HG03571 (cell line): ENCODE data around the gene NKD1.
"Not testable (repeated sequence)": the region's sequence is repeated elsewhere in the genome, so short reads cannot be mapped to it uniquely, and the experiment has no call there.

Experiments
- ATAC-seq: cut with Tn5 transposase; IDR thresholded peaks from one replicate; pipeline ENCODE4 v1.9.1; 2021; ENCODE audit not compliant: unreplicated experiment

The NKD1 gene

DNA sequence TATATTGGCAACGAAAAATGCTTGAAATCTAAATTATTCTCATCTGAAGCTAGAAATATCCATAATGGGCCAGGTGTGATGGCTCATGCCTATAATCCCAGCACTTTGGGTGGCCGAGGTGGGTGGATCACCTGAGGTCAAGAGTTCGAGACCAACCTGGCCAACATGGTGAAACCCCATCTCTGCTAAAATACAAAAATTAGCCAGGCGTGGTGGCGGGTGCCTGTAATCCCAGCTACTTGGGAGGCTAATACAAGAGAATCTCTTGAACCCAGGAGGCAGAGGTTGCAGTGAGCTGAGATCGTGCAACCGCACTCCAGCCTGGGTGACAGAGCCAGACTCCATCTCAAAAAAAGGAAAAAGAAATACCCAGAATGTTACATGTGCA, 11.9 kb upstream of the NKD1 start:
- not testable (repeated sequence) for ATAC-seq

DNA sequence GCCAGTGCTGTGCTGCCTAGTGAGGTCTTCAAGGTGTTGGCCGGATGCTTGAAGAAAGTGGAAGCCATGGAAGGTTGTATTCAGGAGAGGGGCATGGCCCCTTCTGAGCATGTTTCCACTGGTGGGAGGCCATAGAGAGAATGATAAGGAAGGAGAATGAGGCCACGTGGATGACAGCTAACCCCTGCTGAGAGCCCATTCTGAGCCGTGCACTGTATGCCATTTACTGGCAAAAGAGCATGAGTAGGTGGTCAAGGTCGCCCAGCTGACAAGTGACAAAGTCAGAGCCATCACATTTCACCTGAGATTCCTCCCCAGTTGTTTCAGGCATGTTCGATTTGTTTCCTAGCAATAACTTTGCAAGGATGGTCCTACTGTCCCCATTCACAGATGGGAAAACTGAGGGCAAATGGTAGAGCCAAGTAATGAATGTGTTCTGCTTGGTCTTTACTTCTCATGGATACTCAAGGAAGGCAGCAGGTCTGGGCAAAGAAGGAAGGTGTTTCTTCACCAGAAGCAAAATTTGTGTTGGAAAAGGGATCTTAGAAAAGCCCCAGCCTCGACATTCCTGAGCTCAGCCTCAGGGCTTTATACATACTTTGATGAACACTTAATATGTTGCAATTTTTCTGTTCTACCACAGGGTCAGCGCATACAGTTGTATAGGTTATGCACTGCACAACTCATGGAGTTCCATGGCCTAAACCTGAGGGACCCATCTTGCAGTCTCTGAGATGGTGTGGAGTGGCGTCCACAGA, 10.5 kb upstream of the NKD1 start:
- no peak for ATAC-seq

DNA sequence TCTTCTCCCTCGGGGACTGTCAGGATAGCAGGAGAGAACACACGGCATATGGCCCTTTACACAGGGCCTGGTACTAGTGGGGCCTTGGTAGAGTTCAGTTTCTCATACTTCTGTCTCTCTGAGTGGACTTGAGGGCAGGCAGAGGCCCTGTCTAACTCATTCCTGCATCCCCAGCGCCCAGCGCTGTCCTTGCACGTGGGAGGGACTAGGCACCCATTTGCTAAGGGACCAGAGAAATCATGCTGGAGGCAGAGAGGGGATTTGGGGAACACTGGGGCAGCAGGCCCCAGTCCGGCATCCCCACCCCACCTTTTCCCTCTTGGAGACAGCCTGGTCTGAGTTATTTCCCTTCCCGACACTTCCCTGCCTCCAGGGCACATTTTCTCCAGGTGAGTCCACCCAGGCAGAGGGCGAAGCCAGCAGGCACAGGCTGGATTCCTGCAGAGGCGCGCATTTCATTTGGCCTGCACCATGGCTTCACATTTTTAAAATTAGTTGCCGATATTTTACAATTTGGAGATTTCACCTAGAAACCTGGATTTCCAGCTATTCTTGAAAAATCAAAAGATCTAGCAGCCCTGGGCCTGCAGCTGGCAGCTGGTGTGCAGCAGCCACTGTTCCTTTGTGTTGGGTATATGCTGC, 9.7 kb upstream of the NKD1 start:
- ATAC-seq, result no peak

DNA sequence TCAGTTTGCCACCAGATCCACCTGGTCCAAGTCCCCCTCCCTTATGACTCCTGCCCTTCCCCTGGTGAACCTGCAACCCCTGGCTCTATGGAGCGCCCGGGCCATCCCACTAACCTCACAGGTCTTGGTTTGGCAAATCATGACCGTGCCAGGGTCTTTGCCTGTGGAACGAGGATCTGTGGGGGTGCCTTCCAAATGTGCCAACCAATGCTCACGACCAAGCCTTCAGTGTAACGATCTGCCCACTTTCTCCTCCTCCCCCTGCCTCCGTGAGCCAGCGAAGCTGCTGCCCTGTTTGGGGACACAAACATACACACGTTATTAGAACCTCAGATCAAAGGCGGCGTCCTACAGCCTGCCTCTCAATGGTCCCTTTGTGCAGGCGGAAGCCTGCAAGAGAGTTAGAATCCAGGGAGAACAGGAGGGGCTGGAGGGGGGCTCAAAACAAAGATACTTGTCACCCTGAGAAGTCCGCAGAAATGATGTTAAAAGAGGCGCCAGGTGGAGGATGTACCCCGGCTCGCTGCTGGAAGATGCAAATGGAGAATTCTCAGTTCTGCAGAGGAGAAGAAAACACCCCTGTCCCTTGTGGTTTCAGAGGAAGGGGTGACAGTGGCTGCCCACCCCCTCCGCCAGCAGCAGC, 9.0 kb upstream of the NKD1 start:
- no peak for ATAC-seq

DNA sequence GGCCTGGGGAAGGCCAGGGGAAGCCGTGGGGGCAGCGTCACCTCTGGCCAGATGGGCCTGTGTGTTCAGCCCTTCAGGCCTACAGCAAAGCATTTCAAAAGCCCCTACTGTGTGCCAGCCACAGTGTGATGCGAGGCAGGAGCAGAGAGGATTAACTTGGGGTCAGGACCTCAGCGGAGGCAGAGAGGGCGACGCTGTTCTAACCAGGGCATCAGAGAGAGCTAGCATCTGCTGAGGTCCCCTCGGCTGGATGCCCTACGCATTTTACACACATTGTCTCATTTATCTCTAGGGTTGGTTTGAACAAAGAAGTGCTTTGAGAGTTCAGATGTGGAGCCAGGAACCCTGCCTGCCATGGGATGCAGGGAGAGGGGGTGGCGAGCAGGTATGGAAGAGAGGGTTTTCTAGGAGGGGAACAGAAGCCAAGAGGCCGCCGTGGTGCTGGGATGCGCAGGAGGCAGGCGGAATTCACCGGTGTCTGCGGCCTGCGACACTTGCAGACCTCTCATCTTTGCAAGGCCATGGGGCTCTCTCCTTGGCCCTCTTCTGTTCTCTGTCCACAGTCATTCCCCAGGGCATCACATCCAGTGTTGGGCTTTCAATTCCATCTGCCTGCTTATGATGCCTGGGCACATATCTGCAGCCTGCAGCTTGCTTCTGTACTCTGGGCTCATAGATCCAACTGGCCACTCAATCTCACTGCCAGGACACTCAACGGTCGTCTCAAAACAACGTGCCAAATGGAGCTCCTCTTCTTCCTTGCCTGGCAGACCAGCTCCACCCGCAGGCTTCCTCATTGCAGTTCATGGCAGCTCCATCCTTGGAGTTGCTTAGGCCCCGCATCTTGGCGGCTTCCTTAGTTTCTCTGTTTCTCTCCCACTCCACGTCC, 8.1 kb upstream of the NKD1 start:
- no peak for ATAC-seq

DNA sequence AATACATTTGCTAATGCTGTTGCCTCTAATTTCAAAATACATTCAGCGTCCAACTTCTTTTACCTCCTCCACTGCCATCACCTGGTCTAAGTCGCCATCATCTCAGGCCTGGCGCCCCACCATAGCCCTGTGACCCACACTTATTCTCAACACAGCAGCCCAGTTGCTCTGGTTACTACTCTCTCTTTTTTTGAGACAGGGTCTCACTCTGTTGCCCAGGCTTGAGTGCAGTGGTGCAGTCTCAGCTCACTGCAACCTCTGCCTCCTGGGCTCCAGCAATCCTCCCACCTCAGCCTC, 7.5 kb upstream of the NKD1 start:
- no peak for ATAC-seq

DNA sequence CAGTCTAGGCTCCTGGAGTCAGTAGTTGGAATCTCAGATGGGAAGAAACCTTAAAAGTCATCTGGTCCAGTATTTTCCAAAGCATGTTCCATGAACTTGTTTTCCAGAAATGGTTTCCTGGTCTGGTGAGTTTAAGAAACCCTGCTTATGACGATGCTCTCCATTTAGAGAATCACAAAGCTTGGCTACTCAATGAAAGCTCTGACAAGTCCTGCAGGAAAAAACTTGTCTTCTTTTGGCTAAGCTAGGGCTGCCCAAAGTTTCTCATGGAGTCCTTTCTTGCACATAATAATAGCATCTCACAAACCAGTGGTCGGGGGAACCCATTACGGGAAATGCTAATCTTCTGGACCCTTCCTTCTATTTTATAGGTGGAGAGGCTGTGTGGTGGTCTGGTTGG, 5.5 kb upstream of the NKD1 start:
- no peak for ATAC-seq

DNA sequence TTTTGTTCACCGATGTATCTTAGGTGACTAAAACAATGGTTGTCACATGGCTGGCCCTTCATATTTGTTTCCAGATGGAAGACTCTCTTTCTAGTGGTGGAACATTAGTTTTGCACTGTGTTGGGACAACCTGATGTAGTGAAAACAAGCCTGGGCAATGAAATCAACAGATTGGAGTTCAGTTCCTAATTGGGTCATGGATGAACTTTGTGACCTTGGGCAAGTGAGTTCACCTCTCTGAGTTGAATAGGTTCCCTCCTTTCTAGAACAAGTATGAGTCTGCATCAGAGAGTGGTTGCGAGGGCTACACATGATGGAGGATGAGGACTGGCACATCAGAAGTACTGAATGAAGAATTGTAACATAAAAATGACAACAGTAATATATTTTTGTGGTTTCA, 2.1 kb upstream of the NKD1 start:
- ATAC-seq, result no peak

DNA sequence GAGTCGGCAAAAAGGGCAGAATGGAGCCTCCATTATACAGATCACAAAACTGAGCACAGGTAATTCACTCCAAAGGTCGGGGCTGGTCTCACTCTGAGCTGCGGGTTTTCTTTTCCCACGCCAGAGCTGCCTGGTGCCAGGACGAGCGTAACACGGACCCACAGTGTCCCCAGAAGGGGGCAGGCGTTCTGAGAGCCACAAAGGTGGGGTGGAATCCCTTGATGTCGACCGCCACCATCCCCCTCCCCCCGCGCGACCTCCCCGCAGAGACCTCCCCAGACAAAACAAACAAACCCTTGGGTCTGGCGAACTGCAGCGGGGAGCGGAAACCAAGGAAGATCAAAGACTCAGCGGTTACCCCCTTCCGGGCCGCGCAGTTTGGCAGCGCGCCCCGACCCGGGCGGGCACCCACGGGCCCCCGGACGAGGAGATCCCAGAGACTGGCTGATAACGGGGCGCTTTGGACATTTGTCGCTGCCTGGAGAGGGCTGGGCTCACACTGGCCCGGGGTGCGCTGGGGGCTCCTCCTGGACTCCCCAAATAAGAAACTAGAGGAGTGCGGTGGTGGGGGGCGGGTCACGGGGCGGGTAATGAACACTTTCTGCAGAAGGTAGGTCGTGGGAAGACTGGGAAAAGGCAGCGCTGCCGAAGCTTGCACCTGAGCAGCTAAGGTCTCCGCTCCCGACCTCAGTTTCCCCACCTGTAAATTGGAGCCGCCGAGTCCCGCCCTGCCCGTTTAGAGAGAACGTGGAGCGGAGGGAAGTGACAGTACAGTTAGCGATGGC, 664 bp upstream of the NKD1 start:
- no peak for ATAC-seq

DNA sequence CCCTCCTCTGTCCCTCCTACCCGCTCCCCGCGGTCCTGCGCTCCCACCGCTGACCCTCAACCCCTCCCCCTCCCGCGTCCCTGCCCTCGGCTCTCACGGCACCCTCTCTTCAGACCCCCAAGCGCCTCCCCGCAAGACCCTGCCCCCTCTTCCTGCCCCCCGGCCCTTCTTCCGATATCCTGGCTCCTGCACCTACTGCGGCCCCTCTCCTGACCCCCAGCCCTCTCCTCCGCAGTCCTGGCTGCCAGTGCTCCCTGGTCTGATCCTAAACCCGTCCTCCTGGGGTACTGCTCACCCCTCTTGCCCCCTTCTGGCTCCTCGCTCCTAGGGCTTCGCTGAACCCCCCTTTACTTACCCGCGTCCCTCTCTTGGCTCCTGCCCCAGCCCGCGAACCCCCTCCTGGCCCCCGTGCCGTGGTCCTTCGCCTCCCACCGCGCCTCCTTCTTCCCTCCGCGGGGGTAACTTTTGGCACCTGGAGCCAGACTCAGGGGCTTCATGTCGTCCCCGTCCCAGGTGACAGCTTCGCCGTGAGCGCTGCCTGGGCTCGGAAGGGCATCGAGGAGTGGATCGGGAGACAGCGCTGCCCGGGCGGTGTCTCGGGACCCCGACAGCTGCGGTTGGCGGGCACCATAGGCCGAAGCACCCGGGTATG, 839 bp downstream of the NKD1 start:
- no peak for ATAC-seq

DNA sequence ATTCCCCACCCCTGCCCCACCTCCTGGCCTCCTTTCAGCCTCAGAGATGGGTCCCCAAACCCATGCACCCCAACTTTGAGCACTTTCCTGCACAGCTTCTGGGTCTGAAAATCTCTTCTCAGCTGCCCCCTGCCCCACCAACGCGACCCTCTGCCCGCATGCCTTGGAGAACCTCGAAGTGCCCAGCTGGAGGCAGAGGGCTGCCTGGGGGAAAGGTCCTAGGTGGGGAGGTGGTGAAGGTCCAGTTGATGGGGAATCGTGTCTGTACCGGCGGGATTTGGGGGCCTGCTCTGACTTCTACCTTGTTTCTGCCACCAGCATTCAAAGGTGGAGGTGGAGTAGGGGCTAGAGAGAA, 1.3 kb downstream of the NKD1 start:
- ATAC-seq, result no peak

DNA sequence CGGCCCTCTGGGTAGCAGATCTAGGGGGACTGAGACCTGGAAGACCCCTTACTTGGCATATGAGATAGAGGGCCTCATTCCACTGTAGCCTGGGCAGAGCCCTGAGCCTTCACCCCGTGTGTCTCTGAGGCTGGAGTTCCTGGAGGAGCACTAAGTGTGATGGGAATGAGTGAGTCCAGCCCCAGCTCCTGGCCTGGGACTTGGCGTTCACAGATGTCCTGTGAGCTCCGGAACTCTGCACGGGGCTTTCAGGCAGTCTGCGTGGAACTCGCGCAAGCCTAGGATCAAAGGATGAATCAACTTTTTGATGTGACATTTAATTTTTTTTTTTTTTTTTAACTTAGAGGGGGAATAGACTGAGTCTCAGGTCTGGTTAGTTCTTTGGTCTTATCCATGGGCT, 1.8 kb downstream of the NKD1 start:
- no peak for ATAC-seq

DNA sequence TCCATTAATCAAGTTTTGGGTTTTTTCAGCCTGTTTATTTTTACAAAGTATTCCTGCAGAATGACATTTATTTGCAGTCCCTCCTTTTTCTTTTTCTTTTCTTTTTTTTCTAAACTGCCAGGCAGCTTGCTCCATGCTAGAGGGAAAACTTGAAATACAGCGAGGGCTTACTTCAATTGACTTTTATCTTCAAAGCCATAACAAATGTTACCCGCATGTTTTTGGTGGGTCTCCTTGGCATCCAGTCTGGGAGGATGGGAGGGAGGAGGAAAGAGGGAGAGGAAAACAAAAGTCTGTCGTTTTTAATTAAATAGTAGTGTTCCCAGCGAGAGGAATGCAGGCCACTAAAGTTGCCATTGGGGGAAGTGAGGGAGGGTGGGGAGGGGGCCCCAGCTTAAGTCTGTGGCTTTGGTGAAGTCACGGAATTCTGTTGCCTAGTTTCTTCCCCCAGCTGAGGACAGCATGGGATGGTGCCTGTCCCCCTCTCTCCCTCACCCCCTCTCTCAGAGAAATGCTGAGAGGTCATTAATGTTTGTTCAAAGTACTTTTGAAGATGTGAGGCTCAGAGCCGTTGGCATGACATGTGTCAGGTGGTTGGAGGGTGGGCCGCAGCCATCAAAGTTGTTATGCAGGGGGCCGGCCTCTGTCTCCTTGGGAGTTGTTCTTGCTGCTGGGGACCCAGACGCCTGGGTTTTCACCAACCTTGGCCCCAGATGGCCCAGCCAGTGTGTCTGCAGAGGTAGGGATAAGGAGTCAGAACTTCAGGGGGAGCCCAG, 2.9 kb downstream of the NKD1 start:
- no peak for ATAC-seq

DNA sequence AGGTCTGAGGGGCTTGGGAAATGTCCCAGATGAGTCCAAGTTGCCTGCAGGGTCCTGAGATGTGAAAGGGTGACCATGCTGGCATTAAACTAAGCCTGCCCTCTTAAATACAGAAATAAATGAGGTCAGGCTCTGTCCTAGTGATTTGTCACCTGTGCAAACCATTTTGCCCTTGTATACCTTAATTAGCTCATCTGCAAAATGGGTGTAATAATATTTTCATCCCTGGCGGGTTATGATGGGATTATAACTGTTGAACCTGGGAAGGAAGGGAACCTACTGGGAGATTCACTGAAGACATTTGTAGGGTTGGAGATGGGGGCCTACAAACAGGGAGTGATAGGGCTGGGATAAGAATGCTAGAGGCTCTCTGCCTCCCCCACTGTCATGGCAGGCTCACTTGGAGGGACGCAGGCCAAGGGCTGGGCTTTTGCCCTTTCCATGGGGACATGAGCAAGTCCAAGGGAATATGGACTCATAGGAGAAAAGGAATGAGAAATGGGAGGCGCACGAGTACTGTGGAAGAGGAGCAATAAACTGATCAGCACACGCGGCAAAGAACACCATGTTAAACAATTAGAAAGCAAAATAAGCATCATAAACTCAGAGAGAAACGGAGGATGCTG, 4.4 kb downstream of the NKD1 start:
- no peak for ATAC-seq

DNA sequence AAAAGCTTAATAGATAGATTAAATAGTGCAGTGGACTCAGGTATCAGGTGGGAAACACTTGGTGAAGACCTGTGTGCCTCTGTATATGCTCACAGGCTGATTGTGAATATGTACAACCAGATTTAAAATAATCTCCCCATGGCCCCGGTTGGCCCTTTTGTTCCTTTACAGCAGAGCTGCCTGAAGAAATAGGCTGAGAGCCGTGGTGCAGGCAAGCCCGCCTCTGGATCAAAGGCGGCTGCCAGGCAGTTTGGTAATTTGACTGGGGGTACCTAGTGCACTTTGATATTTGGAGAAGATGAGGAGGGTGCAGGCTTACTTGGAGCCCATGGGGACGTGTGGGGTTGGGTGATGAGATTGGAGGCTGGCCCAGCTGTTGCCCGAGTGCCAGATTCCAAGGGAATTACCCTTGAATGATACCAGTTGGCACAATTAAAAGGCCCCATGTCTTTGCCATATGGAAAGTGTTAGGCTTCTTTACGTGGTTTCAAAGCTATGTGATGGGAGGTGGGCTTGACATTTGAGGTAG, 5.0 kb downstream of the NKD1 start:
- ATAC-seq, result no peak

DNA sequence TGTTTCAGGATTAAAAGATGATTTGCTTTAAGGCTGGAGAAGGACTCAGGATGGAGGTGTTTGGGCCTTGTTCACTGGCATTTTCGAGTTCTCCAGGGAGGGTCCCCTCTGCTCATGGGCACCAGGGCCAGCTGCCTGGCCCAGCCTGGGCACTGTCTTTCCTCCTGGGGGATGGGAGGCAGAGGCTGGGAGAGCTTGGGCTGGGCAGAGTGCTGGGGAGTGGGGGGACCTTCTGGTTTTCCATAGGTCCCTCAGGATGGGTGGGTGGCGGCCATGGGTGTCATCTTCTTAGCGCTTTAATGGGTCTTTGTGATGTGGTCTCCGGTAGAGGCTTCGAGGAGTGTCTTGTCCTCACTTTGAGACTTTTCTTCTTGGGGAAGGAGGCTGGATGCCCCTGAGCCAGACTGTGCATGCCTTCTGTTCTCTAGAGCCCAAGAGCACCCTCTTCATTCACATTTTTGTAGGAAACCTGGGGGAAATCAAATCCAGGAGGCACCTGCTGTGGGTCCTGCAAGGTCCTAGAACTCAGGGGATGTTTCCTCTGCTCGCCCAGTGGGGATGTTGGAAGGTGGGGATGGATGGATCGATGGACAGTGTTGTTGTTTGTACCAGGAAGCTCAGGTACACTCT, 5.7 kb downstream of the NKD1 start:
- no peak for ATAC-seq

DNA sequence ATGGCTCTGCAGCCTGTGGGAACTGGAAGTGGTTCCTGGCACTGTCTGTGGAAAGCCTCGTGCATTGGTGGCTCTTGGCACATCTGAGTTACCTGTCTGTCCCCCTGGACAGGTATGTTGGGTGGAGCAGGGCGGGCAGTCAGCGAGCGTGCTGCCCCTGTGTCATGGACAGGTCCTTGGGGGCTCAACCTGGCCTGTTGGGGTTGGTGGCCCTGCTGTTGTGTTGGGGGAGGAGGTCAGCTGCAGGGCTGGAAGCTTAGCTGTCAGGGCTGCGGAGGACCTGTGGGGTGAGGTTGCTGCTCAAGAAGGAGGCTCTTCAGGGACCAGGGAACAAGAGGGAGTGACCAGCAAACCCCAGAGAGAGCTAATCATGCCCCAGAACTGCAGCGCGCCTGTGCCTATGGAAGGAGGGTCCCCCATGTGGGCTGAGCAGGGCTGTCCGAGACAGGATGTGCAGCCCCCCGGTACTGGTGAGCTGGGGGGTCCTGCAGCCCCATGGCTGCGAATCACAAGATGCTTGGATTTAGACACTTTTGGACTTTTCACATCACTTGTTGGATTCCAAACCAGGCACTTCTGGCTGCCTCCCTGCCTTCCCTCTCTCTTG, 7.2 kb downstream of the NKD1 start:
- ATAC-seq, result no peak
